Activated naive CD8-positive, alpha-beta T cell treated with anti-CD3 and anti-CD28 coated beads for 36 hours (primary cell): Measurements from ENCODE around the gene TTN. TPM values are rescaled to one million over a fixed set of nuclear protein-coding genes. Genes with fewer than 3 reads are reported as not detected.

Source experiments
- DNase-seq: peaks from one replicate; pipeline ENCODE4 v3.0.0; 2021
- H3K27ac Mint-ChIP-seq: one replicate; pipeline ENCODE4 v1.8.0; 2022; ENCODE audit warnings: mild to moderate bottlenecking, moderate library complexity, mixed read lengths
- H3K27me3 Mint-ChIP-seq: one replicate; pipeline ENCODE4 v1.8.0; 2022; ENCODE audit warnings: mild to moderate bottlenecking, mixed read lengths
- H3K36me3 Mint-ChIP-seq: one replicate; pipeline ENCODE4 v1.8.0; 2021; ENCODE audit warnings: mild to moderate bottlenecking, mixed read lengths
- H3K4me1 Mint-ChIP-seq: one replicate; pipeline ENCODE4 v1.8.0; 2021; ENCODE audit warnings: mixed read lengths
- H3K4me3 Mint-ChIP-seq: one replicate; pipeline ENCODE4 v1.8.0; 2022; ENCODE audit warnings: mild to moderate bottlenecking, moderate library complexity, mixed read lengths
- H3K9me3 Mint-ChIP-seq: one replicate; pipeline ENCODE4 v1.8.0; 2022; ENCODE audit warnings: mixed read lengths
- total RNA-seq, 2 experiments: library from RNA; stranded (reverse); gene quantifications; one replicate each; pipeline ENCODE4 v1.2.3, GENCODE V29; 2021

The TTN gene
- total RNA-seq, 2 experiments from 2014 or later = 1.8 to 2.2 TPM

- Mint-ChIP-seq H3K4me3 (no peak overlapping the region), H3K36me3 (peaks cover 9% of the 10 kb centered on the region), H3K9me3 (no peaks in the 10 kb centered on the region), H3K27me3 (no peaks in the 10 kb centered on the region), H3K27ac (no peak overlapping the region), H3K4me1 (no peaks in the 10 kb centered on the region)
- no peak for DNase-seq
These were observed 191.3 kb downstream of the TTN start for GRCh38 chr2:178615969-178616368.

DNA sequence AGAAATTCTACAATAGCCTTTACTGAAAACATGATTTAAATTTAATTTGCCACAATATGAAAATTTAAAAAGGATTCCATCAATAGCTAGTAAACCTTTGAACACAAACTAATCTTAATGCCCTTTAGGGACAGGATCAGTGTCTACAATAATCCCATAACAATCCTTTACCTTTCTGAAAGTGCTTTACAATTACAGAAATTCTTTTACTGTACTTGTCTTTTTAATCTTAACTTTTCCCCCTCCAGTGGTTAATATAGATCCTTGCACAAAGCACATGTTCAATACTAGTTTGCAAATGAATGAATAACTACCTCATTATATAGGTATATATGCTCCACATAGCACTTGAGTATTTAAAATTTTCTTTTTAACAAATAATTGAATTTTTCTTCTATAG, 204.3 kb downstream of the TTN start:
- H3K4me3 Mint-ChIP-seq = no peak overlapping the region
- H3K27me3 Mint-ChIP-seq = no peaks in the 10 kb centered on the region
- H3K36me3 Mint-ChIP-seq = peaks cover 31% of the 10 kb centered on the region
- no peak overlapping the region for H3K27ac Mint-ChIP-seq
- DNase-seq = no peak
- no peaks in the 10 kb centered on the region for H3K9me3 Mint-ChIP-seq
- H3K4me1 Mint-ChIP-seq = no peaks in the 10 kb centered on the region

- Mint-ChIP-seq H3K9me3 (no peaks in the 10 kb centered on the region), H3K36me3 (peaks cover 38% of the 10 kb centered on the region), H3K4me1 (no peaks in the 10 kb centered on the region), H3K27me3 (no peaks in the 10 kb centered on the region), H3K4me3 (no peak overlapping the region), H3K27ac (no peak overlapping the region)
- no peak for DNase-seq
These were observed 214.6 kb downstream of the TTN start for GRCh38 chr2:178592655-178593054.

DNA sequence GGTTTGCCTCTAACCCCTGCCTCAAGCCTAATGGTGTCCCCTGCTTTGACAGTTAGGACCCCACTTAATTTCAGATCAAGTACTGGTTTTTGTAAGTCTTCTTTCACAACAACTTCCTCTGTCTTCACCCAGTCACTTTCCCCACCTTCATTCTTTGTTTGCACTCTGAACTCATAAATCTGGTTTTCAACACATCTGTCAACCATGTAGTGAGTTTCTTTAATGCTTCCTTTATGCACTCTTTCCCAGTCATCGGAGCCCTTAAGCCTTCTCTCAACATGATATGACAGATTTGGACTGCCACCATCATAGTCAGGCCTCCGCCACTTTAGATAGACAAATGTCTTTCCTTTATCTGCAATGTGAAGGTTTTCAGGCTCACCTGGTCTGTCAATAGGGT, 217.9 kb downstream of the TTN start:
- Mint-ChIP-seq H3K4me1 (no peaks in the 10 kb centered on the region), H3K27ac (no peak overlapping the region), H3K9me3 (no peaks in the 10 kb centered on the region), H3K4me3 (no peak overlapping the region), H3K36me3 (peaks cover 51% of the 10 kb centered on the region), H3K27me3 (no peaks in the 10 kb centered on the region)
- no peak for DNase-seq

DNA sequence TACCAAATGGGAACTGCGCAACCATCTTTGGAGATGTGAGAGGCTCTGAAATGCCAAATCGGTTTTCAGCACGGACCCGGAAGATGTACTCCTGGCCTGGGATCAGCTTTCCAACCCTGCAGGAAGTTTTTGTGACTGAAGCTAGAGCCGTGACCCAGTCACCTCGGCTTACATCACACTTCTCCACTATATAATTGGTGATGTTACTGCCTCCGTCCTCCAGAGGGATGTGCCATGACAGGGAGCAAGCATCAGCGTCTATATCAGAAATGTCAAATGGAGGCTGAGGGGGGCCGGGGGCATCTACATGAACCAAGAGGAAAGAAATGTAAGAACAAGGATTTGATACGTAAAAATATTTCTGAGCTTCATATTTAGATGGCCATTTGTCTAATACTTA, 222.6 kb downstream of the TTN start:
- Mint-ChIP-seq H3K27me3 (no peaks in the 10 kb centered on the region), H3K27ac (no peak overlapping the region), H3K4me1 (no peaks in the 10 kb centered on the region), H3K36me3 (peaks cover 36% of the 10 kb centered on the region), H3K9me3 (no peaks in the 10 kb centered on the region), H3K4me3 (no peak overlapping the region)
- DNase-seq = no peak

- Mint-ChIP-seq H3K4me3 (no peak overlapping the region), H3K36me3 (peaks cover 51% of the 10 kb centered on the region), H3K27me3 (no peaks in the 10 kb centered on the region), H3K27ac (no peak overlapping the region), H3K4me1 (no peaks in the 10 kb centered on the region), H3K9me3 (no peaks in the 10 kb centered on the region)
- DNase-seq = no peak
These were observed 228.2 kb downstream of the TTN start for GRCh38 chr2:178579006-178579405.

DNA sequence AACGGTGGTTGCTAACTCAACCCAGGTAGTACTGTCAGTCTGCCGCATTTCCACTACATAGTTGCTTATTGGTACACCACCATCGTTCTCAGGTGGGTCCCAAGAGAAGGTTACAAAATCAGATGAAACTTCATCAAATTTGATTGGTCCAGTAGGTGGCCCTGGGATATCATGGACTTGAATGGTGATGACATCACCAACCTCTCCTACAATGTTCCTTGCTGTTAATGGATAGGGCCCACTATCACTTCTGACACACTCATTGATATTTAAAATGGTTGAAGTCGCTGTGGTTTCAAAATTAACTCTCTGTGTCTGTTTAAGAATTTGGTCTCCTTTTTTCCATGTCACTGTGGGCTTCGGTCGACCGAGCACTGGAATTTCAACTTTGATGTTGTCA, 232.4 kb downstream of the TTN start:
- Mint-ChIP-seq H3K9me3 (peaks cover 13% of the 10 kb centered on the region), H3K27me3 (no peaks in the 10 kb centered on the region), H3K4me3 (no peak overlapping the region), H3K4me1 (no peaks in the 10 kb centered on the region), H3K27ac (no peak overlapping the region), H3K36me3 (peaks cover 88% of the 10 kb centered on the region)
- DNase-seq = no peak

GRCh38 chr2:178568227-178568626, 239.0 kb downstream of the TTN start:
- DNase-seq = no peak
- H3K9me3 Mint-ChIP-seq = peaks cover 48% of the 10 kb centered on the region
- no peak overlapping the region for H3K4me3 Mint-ChIP-seq
- no peak overlapping the region for H3K27ac Mint-ChIP-seq
- H3K27me3 Mint-ChIP-seq = no peaks in the 10 kb centered on the region
- H3K4me1 Mint-ChIP-seq = no peaks in the 10 kb centered on the region
- peaks cover 100% of the 10 kb centered on the region for H3K36me3 Mint-ChIP-seq

DNA sequence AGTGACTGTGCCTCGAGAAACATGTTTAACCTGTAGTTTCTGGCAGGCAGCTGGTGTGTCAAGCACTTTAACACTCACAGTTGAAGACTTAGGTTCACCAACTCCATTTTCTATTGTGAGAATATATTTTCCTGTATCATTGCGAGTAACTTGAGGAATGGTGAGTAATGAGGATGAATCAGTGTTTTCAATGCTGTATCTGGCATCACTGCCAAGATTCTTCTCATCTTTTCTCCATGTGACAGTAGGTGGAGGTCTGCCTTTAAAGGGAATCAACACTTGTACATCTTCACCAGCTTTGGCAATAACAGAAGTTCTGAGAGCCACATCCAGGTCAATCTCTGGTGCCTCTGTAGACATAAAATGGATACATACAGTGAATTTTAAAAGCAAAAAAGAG, 254.2 kb downstream of the TTN start:
- peaks cover 70% of the 10 kb centered on the region for H3K36me3 Mint-ChIP-seq
- H3K27me3 Mint-ChIP-seq = no peaks in the 10 kb centered on the region
- DNase-seq = no peak
- no peak overlapping the region for H3K4me3 Mint-ChIP-seq
- H3K27ac Mint-ChIP-seq = no peak overlapping the region
- H3K9me3 Mint-ChIP-seq = peaks cover 3% of the 10 kb centered on the region
- H3K4me1 Mint-ChIP-seq = peaks cover 4% of the 10 kb centered on the region

DNA sequence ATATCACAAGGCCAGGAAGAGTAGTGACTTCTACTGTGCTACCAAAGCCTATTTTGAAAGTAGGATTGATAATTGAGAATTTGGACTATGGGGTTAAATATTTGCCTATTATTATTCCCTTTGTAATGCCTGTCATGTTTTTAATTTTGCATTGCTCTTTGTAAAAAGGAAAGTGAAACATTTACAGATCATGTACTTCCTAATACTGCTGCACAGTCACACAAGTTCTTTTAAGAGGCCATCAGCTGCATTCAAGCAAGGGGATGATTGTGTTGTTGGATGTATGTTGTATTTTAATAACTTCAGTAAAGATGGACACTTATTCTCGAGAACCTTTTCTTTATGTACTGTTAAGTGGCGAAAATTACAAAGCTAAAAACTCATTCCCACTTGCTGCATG, 256.9 kb downstream of the TTN start:
- H3K4me3 Mint-ChIP-seq = no peak overlapping the region
- no peak for DNase-seq
- H3K9me3 Mint-ChIP-seq = no peaks in the 10 kb centered on the region
- H3K4me1 Mint-ChIP-seq = no peaks in the 10 kb centered on the region
- no peaks in the 10 kb centered on the region for H3K27me3 Mint-ChIP-seq
- H3K27ac Mint-ChIP-seq = no peak overlapping the region
- peaks cover 71% of the 10 kb centered on the region for H3K36me3 Mint-ChIP-seq

DNA sequence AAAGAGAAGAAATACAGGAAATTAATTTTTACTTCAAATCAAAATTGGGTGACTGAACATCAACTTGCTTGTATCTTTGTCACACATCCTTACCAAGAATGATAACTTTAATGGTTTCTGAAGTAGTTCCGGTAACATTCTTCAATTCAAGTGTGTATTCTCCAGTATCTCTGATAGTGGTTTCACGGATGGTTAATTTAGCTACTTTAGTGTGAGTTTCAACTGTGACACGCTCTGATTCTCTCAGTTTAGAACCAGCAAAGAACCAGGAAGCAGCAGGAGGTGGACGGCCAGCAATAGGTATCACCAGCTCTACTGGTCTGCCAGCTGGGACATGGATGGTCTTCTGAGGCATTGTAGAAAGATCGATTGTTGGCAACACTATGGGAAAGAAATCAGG, 264.7 kb downstream of the TTN start:
- Mint-ChIP-seq H3K27me3 (no peaks in the 10 kb centered on the region), H3K4me3 (no peak overlapping the region), H3K4me1 (no peaks in the 10 kb centered on the region), H3K9me3 (no peaks in the 10 kb centered on the region), H3K27ac (no peak overlapping the region), H3K36me3 (peaks cover 31% of the 10 kb centered on the region)
- no peak for DNase-seq

GRCh38 chr2:178542161-178542560, 265.1 kb downstream of the TTN start:
- Mint-ChIP-seq H3K9me3 (no peaks in the 10 kb centered on the region), H3K27me3 (no peaks in the 10 kb centered on the region), H3K4me1 (no peaks in the 10 kb centered on the region), H3K36me3 (peaks cover 32% of the 10 kb centered on the region), H3K4me3 (no peak overlapping the region), H3K27ac (no peak overlapping the region)
- no peak for DNase-seq

GRCh38 chr2:178536037-178536436, 271.2 kb downstream of the TTN start:
- no peaks in the 10 kb centered on the region for H3K27me3 Mint-ChIP-seq

GRCh38 chr2:178531168-178531567, 276.1 kb downstream of the TTN start:
- no peak for DNase-seq
- Mint-ChIP-seq H3K27me3 (no peaks in the 10 kb centered on the region), H3K4me1 (peaks cover 38% of the 10 kb centered on the region), H3K9me3 (peaks cover 3% of the 10 kb centered on the region), H3K36me3 (peaks cover 59% of the 10 kb centered on the region), H3K4me3 (no peak overlapping the region), H3K27ac (peak overlapping the region; percentile 75)

More at GRCh38 chr2:178536037-178536436, 271.2 kb downstream of the TTN start:
- Mint-ChIP-seq H3K9me3 (peaks cover 3% of the 10 kb centered on the region), H3K27ac (no peak overlapping the region), H3K36me3 (peaks cover 59% of the 10 kb centered on the region), H3K4me1 (peaks cover 6% of the 10 kb centered on the region), H3K4me3 (no peak overlapping the region)
- DNase-seq = no peak

DNA sequence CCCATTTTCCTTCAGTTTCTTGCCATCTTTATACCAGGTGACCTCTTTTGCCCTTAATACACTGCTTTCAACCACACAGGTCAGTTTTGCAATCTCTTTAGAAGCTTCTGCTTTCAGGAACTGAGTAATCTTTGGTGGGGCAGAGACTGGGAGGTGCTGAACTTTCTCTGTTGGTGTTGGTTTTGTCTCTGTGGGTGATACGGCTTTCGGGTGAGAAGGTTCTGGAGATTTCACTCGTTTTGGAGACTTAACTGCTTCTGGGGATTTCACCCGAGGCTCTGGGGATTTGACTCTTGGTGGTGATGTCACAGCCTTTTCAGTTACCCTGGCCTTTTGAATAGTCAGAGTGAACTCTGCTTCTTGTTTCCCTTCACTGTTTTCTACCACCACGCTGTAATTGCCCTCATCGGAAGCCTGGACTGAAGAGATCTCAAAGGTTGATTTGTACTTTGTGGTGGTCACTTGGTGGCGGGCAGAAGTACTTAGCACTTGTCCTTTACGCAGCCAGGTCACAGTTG, 276.5 kb downstream of the TTN start:
- Mint-ChIP-seq H3K9me3 (peaks cover 3% of the 10 kb centered on the region), H3K27me3 (no peaks in the 10 kb centered on the region), H3K27ac (peak overlapping the region; percentile 75), H3K4me3 (no peak overlapping the region), H3K4me1 (peaks cover 40% of the 10 kb centered on the region), H3K36me3 (peaks cover 59% of the 10 kb centered on the region)
- peak; percentile 44 for DNase-seq

DNA sequence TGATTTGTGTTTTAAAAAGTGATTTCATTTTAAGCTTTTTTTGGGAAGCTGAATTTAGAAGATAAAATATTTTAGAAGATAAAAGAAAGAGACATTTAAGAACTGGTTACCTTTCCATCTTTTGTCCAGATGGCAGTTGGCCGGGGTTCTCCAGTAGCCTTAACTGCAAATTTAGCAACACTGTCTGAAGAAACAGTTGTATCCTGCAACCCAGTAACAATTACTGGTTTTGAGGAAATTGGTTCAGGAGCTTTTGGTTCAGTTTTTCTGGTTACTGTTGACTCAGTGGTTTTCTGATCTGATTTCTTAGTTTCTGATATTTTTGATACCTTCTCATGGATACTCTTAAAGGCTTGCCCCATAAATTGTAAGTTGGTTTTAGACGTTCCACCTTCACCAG, 277.1 kb downstream of the TTN start:
- no peak overlapping the region for H3K4me3 Mint-ChIP-seq
- peaks cover 3% of the 10 kb centered on the region for H3K9me3 Mint-ChIP-seq
- H3K36me3 Mint-ChIP-seq = peaks cover 60% of the 10 kb centered on the region
- H3K4me1 Mint-ChIP-seq = peaks cover 43% of the 10 kb centered on the region
- DNase-seq = no peak
- H3K27ac Mint-ChIP-seq = peak overlapping the region; percentile 75
- H3K27me3 Mint-ChIP-seq = no peaks in the 10 kb centered on the region

DNA sequence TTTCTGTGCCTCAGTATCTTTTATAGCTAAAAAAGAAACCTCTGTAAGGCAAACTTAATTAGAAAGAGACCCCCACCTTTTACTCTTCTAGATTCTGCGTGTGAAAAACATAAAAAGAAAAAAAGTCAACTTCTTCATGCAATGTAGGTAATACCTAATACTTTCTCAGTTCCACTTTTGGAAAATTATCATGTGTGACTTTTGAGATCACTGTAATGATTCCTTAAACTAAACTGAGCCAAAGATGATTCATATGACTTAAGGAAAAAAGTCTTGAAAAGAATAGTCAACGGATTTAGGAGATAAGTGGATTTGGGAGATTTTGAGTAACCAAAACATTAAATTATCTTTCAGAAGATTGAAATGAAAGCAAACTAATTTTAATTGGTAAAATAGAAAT, 278.0 kb downstream of the TTN start:
- Mint-ChIP-seq H3K4me3 (no peak overlapping the region), H3K27ac (no peak overlapping the region), H3K27me3 (no peaks in the 10 kb centered on the region), H3K4me1 (peaks cover 46% of the 10 kb centered on the region), H3K36me3 (peaks cover 54% of the 10 kb centered on the region), H3K9me3 (peaks cover 3% of the 10 kb centered on the region)
- no peak for DNase-seq
